Naive thymus-derived CD4-positive, alpha-beta T cell (primary cell): ENCODE results near the gene OGN. TPM values are rescaled to one million over a fixed set of nuclear protein-coding genes. Genes with fewer than 3 reads are reported as not detected.

Experiments
- ATAC-seq: fragments of 150-1000 bp; cut with Tn5 transposase; 2 replicates; pipeline ENCODE4 v1.10.0; 2021; ENCODE audit warnings: mild to moderate bottlenecking, moderate library complexity
- CTCF ChIA-PET: fragments of 350-600 bp; sonication (Branson Sonifier 250); formaldehyde crosslinking; loops from one replicate; lab custom pipeline; 2021; ENCODE audit warnings: antibody characterized with exemption; lab: Charles Lee
- POLR2A ChIA-PET: fragments of 350-600 bp; sonication (Branson Sonifier 250); formaldehyde crosslinking; loops from one replicate; lab custom pipeline; 2021; ENCODE audit warnings: antibody characterized with exemption, inconsistent platforms; lab: Charles Lee
- DNase-seq, 9 donors: peaks; one replicate each; pipeline versions ENCODE4 v3.0.0 to v3.0.0-alpha.2; 2020 to 2022; ENCODE audit warnings: mixed read lengths in 1 of 9
- H3K27ac ChIP-seq: one replicate; pipeline ENCODE4 v1.7.0; 2013; ENCODE audit warnings: mild to moderate bottlenecking, low read depth, low read length, moderate library complexity
- H3K27me3 ChIP-seq, 2 donors: one replicate each; pipeline ENCODE4 v1.7.0; 2013; ENCODE audit warnings: low read length in 2 of 2, mild to moderate bottlenecking in 2 of 2, moderate library complexity in 2 of 2; ENCODE audit not compliant: control insufficient read depth in 2 of 2, insufficient read depth in 2 of 2
- H3K36me3 ChIP-seq, 3 experiments: 1 replicate in 2 of 3; 2 replicates in 1 of 3; pipeline ENCODE4 v1.7.0; 2013; ENCODE audit warnings: low read length in 3 of 3, mild to moderate bottlenecking in 3 of 3, moderate library complexity in 1 of 3; ENCODE audit not compliant: insufficient read depth in 3 of 3, control insufficient read depth in 2 of 3
- H3K4me1 ChIP-seq, 2 donors: one replicate each; pipeline ENCODE4 v1.7.0; 2013; ENCODE audit warnings: low read length in 2 of 2, mild to moderate bottlenecking in 2 of 2, moderate library complexity in 1 of 2; ENCODE audit not compliant: control insufficient read depth in 2 of 2, insufficient read depth in 2 of 2
- H3K4me3 ChIP-seq: 2 replicates; pipeline ENCODE4 v1.7.0; 2013; ENCODE audit warnings: mild to moderate bottlenecking, low read length
- H3K9me3 ChIP-seq, 3 experiments: 1 replicate in 2 of 3; 2 replicates in 1 of 3; pipeline ENCODE4 v1.7.0; 2013; ENCODE audit warnings: low read length in 3 of 3; ENCODE audit not compliant: control insufficient read depth in 2 of 3
- H3K27ac Mint-ChIP-seq, 9 donors: one replicate each; pipeline ENCODE4 v1.8.0; 2020 to 2022; ENCODE audit warnings: mixed read lengths in 9 of 9, mild to moderate bottlenecking in 8 of 9, moderate library complexity in 5 of 9, inconsistent platforms in 2 of 9
- H3K27me3 Mint-ChIP-seq, 5 donors: one replicate each; pipeline ENCODE4 v1.8.0; 2021 to 2022; ENCODE audit warnings: mixed read lengths in 5 of 5, mild to moderate bottlenecking in 1 of 5
- H3K36me3 Mint-ChIP-seq, 5 donors: one replicate each; pipeline ENCODE4 v1.8.0; 2020 to 2022; ENCODE audit warnings: mixed read lengths in 5 of 5, mild to moderate bottlenecking in 3 of 5, inconsistent platforms in 1 of 5
- H3K4me1 Mint-ChIP-seq, 7 donors: one replicate each; pipeline ENCODE4 v1.8.0; 2020 to 2022; ENCODE audit warnings: mixed read lengths in 7 of 7, mild to moderate bottlenecking in 3 of 7, inconsistent platforms in 1 of 7
- H3K4me3 Mint-ChIP-seq, 10 donors: one replicate each; pipeline ENCODE4 v1.8.0; 2020 to 2022; ENCODE audit warnings: mild to moderate bottlenecking in 10 of 10, mixed read lengths in 10 of 10, moderate library complexity in 6 of 10, inconsistent platforms in 2 of 10
- H3K9me3 Mint-ChIP-seq, 11 donors: one replicate each; pipeline ENCODE4 v1.8.0; 2020 to 2022; ENCODE audit warnings: mixed read lengths in 11 of 11, mild to moderate bottlenecking in 4 of 11, inconsistent platforms in 1 of 11, moderate library complexity in 1 of 11
- intact Hi-C, 2 donors: fragments of 100-400 bp; cut with micrococcal nuclease; formaldehyde crosslinking; loops; one replicate each; pipeline ENCODE4 v1.15.1; 2023
- polyA plus RNA-seq, 2 donors: library from polyadenylated mRNA; unstranded; fragments of 300-500 nt; fragmentation: Illumina TruSeq; gene quantifications; one replicate each; pipeline ENCODE4 v1.2.3, GENCODE V29; 2021
- total RNA-seq, 6 experiments: library from RNA in 5 of 6; stranded (reverse) in 5 of 6; gene quantifications; 1 replicate in 5 of 6; 2 replicates in 1 of 6; pipeline ENCODE4 v1.2.3 and lab custom pipeline; 2021 to 2026

The OGN gene
- total and polyA plus RNA-seq, 7 experiments from 2014 or later = 0.10 to 0.27 (median 0.20) TPM; not detected in 3

DNA sequence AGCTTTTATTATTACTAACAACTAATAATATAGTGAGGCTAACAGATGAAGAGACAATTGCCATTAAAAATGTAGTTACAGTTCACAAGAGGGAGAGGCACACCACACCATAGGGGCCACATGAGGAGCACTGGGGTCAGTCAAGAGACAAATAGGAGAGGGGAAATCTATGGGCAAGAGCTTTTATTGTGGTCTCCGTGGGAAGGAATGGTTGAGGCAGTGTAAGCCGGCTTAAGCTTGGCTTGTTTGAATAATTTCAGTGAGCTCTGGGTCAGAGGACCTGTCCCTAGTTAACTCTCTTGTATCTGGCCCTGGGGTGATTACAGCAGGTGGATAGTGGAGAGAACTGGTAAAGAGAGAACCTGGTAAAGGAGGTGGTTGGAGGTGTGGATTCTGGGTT lies 35.3 kb downstream of the OGN start:
- Histone ChIP-seq H3K27me3 (no peaks in the 10 kb centered on the region), H3K27ac (no peak overlapping the region), H3K4me3 (no peak overlapping the region), H3K36me3 (no peaks in the 10 kb centered on the region), H3K4me1 (no peaks in the 10 kb centered on the region), H3K9me3 (peaks cover 0 to 7% (median 0%) of the 10 kb centered on the region in 3 experiments)
- ATAC-seq (no peak), DNase-seq (no peak)
- POLR2A ChIA-PET = no interaction called here
- Mint-ChIP-seq H3K27ac (no peak overlapping the region), H3K4me3 (no peak overlapping the region), H3K9me3 (peaks cover 0 to 28% (median 15%) of the 10 kb centered on the region in 11 donors), H3K4me1 (no peaks in the 10 kb centered on the region), H3K36me3 (peaks cover 6 to 31% (median 20%) of the 10 kb centered on the region in 5 donors), H3K27me3 (no peaks in the 10 kb centered on the region)
- CTCF ChIA-PET = no interaction called here
- intact Hi-C loops = no loop called here

- CTCF ChIA-PET = no interaction called here
- no peak overlapping the region for H3K27ac Mint-ChIP-seq
These were observed 44.3 kb downstream of the OGN start for GRCh38 chr9:92360083-92360482.

DNA sequence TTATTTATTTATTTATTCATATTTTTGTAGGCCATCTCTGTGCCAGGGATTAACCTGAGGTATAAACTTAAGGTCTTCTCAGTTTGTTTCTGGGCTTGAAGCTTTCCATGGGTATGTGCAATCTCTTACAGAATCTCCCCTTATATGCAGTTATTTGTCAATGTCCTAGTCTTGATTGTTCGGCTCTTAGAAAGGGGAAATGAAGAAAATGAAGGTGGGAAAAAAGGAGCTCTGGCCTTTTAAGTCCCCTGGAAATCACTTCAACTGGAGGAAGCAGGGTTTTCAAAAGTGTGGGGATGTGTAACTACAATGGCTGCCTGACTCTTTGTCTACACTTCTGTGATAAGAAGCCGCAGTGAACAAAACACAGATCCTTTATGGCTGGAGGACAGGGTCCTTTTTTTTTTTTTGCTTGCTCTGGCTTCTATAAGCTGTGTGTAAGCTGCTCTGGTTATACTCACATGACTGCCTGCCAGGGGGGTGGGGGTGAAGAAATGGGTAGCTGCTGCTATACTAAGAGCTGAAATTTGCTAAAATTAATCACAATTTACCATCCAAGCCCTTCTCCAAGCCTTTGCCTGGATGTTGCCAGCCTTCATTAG lies 44.9 kb downstream of the OGN start:
- H3K4me1 Mint-ChIP-seq = peaks cover 0 to 2% (median 0%) of the 10 kb centered on the region in 7 donors
- H3K4me1 ChIP-seq = no peaks in the 10 kb centered on the region
- peaks cover 9 to 32% (median 25%) of the 10 kb centered on the region in 5 donors for H3K36me3 Mint-ChIP-seq
- H3K27ac ChIP-seq = no peak overlapping the region
- DNase-seq (no peak), ATAC-seq (no peak)
- H3K27me3 ChIP-seq = no peaks in the 10 kb centered on the region
- H3K4me3 Mint-ChIP-seq = no peak overlapping the region
- no peak overlapping the region for H3K4me3 ChIP-seq
- no peaks in the 10 kb centered on the region for H3K27me3 Mint-ChIP-seq
- peaks cover 0 to 4% (median 0%) of the 10 kb centered on the region in 3 experiments for H3K9me3 ChIP-seq
- ChIA-PET POLR2A (no interaction called here), CTCF (no interaction called here)
- H3K27ac Mint-ChIP-seq = no peak overlapping the region
- no peaks in the 10 kb centered on the region for H3K36me3 ChIP-seq
- intact Hi-C loops = no loop called here
- H3K9me3 Mint-ChIP-seq = peaks cover 0 to 53% (median 18%) of the 10 kb centered on the region in 11 donors

More at GRCh38 chr9:92360083-92360482, 44.3 kb downstream of the OGN start:
- H3K9me3 ChIP-seq = peaks cover 0 to 4% (median 0%) of the 10 kb centered on the region in 3 experiments
- Mint-ChIP-seq H3K27me3 (no peaks in the 10 kb centered on the region), H3K4me1 (peaks cover 0 to 2% (median 0%) of the 10 kb centered on the region in 7 donors), H3K4me3 (no peak overlapping the region), H3K36me3 (peaks cover 9 to 33% (median 24%) of the 10 kb centered on the region in 5 donors), H3K9me3 (peaks cover 0 to 47% (median 19%) of the 10 kb centered on the region in 11 donors)
- no peak overlapping the region for H3K27ac ChIP-seq
- H3K36me3 ChIP-seq = no peaks in the 10 kb centered on the region
- ATAC-seq = no peak
- H3K4me3 ChIP-seq = no peak overlapping the region
- intact Hi-C loops = no loop called here
- H3K4me1 ChIP-seq = no peaks in the 10 kb centered on the region
- H3K27me3 ChIP-seq = no peaks in the 10 kb centered on the region
- POLR2A ChIA-PET = no interaction called here
- DNase-seq = no peak

DNA sequence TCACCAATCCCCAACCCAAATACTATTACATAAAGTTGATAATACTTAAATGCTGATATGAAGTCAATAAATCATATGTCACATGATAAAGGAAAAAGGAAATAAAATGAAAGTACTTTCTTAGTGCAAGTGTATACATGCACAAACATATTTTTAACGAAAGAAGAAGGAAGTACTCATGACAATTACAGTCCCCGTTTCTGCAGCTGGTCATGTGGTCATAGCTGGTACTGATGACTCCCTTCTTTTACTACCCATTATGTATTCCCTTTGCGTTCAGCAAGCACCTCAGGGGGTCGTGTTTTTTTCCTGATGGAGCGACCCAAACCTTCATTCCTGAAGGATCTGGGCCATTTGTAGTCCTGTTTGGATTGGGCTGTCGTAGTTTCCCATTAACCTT lies 51.3 kb downstream of the OGN start:
- Histone ChIP-seq H3K4me3 (no peak overlapping the region), H3K27ac (no peak overlapping the region), H3K4me1 (peaks cover 0 to 3% of the 10 kb centered on the region in 2 donors), H3K36me3 (no peaks in the 10 kb centered on the region), H3K27me3 (no peaks in the 10 kb centered on the region), H3K9me3 (peaks cover 0 to 4% (median 0%) of the 10 kb centered on the region in 3 experiments)
- H3K27ac Mint-ChIP-seq = no peak overlapping the region
- peaks cover 0 to 39% (median 17%) of the 10 kb centered on the region in 11 donors for H3K9me3 Mint-ChIP-seq
- POLR2A ChIA-PET = no interaction called here
- H3K4me1 Mint-ChIP-seq = peaks cover 0 to 12% (median 0%) of the 10 kb centered on the region in 7 donors
- H3K27me3 Mint-ChIP-seq = no peaks in the 10 kb centered on the region
- CTCF ChIA-PET = no interaction called here
- no peak overlapping the region for H3K4me3 Mint-ChIP-seq
- peaks cover 8 to 53% (median 31%) of the 10 kb centered on the region in 5 donors for H3K36me3 Mint-ChIP-seq
- no peak for ATAC-seq
- DNase-seq = no peak
- intact Hi-C loops = no loop called here

DNA sequence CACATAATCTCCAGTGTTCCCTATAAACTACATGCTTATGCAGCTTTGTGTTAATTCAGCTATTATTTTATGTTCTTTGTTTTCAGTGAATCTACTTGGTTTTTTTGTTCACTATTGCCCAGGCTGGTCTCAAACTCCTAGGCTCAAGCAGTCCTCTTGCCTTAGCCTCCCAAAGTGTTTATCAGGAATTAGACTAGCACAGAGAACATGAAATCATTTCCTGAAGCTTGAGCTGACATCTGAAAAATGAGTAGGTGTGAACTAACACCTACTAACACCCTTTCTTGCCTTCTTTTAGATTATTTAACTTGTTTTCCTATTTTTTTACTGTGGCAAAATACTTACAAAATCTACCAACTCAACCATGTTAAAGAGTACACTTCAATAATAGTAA lies 53.6 kb downstream of the OGN start:
- peaks cover 0 to 3% of the 10 kb centered on the region in 2 donors for H3K4me1 ChIP-seq
- no peak overlapping the region for H3K27ac ChIP-seq
- Mint-ChIP-seq H3K27ac (no peak overlapping the region), H3K4me3 (no peak overlapping the region), H3K4me1 (peaks cover 0 to 12% (median 0%) of the 10 kb centered on the region in 7 donors), H3K27me3 (no peaks in the 10 kb centered on the region), H3K36me3 (peaks cover 3 to 52% (median 14%) of the 10 kb centered on the region in 5 donors), H3K9me3 (peaks cover 0 to 16% (median 7%) of the 10 kb centered on the region in 11 donors)
- no peaks in the 10 kb centered on the region for H3K9me3 ChIP-seq
- ATAC-seq (no peak), DNase-seq (no peak)
- H3K36me3 ChIP-seq = no peaks in the 10 kb centered on the region
- ChIA-PET CTCF (no interaction called here), POLR2A (no interaction called here)
- intact Hi-C loops = no loop called here
- no peak overlapping the region for H3K4me3 ChIP-seq
- no peaks in the 10 kb centered on the region for H3K27me3 ChIP-seq

GRCh38 chr9:92349771-92350739 lies 54.3 kb downstream of the OGN start:
- POLR2A ChIA-PET = no interaction called here

More at GRCh38 chr9:92349771-92350739, 54.3 kb downstream of the OGN start:
- Mint-ChIP-seq H3K27ac (no peak overlapping the region), H3K4me1 (peaks cover 0 to 12% (median 0%) of the 10 kb centered on the region in 7 donors), H3K4me3 (no peak overlapping the region), H3K27me3 (no peaks in the 10 kb centered on the region), H3K9me3 (peaks cover 0 to 10% (median 4%) of the 10 kb centered on the region in 11 donors), H3K36me3 (peaks cover 3 to 49% (median 14%) of the 10 kb centered on the region in 5 donors)
- CTCF ChIA-PET = no interaction called here
- DNase-seq = no peak
- H3K4me3 ChIP-seq = no peak overlapping the region
- no peak overlapping the region for H3K27ac ChIP-seq
- peaks cover 0 to 3% of the 10 kb centered on the region in 2 donors for H3K4me1 ChIP-seq
- no peaks in the 10 kb centered on the region for H3K27me3 ChIP-seq
- ATAC-seq = no peak
- H3K36me3 ChIP-seq = no peaks in the 10 kb centered on the region
- intact Hi-C loops = no loop called here
- no peaks in the 10 kb centered on the region for H3K9me3 ChIP-seq
